Retinal pigment epithelial cell (primary cell): ENCODE results near the gene AARS1.
"Not testable (repeated sequence)": the region's sequence is repeated elsewhere in the genome, so short reads cannot be mapped to it uniquely, and the experiment has no call there.

Experiments
- DNase-seq: peaks from one replicate; pipeline ENCODE4 v3.0.0-alpha.2; 2010; ENCODE audit warnings: low read depth
- H3K4me3 ChIP-seq: 2 replicates; pipeline ENCODE4 v1.5.1; 2011; ENCODE audit warnings: mild to moderate bottlenecking, low read length, control low read depth, moderate library complexity
- TF ChIP-seq, protein P1 (sequence below): conservative IDR thresholded peaks from 2 replicates; pipeline ENCODE4 v1.5.1; 2011; ENCODE audit warnings: low read depth, low read length, control low read depth, inconsistent platforms

The AARS1 gene

DNA sequence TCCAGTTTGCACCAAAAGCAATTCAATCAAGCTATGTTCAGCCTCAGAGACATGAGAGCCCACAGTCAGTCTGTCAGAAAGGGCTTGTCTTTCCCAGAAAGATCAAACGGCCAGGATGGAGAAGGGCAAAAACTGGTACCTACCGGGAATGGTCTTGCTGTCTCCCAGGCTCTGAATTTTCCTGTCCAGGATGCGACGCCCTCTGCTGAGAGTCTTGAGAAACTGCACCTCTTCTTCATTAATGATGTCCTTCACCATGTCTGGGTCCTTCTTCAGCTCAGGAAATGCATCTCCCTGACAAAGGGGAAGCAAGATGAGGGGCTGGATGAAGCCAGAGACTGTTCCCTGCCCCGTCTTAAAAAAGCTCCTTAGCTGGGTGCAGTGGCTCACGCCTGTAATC is 21.8 kb downstream of the AARS1 start:
- no peak overlapping the region for H3K4me3 ChIP-seq
- no peak for DNase-seq
- TF ChIP-seq, protein P1, sequence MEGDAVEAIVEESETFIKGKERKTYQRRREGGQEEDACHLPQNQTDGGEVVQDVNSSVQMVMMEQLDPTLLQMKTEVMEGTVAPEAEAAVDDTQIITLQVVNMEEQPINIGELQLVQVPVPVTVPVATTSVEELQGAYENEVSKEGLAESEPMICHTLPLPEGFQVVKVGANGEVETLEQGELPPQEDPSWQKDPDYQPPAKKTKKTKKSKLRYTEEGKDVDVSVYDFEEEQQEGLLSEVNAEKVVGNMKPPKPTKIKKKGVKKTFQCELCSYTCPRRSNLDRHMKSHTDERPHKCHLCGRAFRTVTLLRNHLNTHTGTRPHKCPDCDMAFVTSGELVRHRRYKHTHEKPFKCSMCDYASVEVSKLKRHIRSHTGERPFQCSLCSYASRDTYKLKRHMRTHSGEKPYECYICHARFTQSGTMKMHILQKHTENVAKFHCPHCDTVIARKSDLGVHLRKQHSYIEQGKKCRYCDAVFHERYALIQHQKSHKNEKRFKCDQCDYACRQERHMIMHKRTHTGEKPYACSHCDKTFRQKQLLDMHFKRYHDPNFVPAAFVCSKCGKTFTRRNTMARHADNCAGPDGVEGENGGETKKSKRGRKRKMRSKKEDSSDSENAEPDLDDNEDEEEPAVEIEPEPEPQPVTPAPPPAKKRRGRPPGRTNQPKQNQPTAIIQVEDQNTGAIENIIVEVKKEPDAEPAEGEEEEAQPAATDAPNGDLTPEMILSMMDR = peak; percentile 80

DNA sequence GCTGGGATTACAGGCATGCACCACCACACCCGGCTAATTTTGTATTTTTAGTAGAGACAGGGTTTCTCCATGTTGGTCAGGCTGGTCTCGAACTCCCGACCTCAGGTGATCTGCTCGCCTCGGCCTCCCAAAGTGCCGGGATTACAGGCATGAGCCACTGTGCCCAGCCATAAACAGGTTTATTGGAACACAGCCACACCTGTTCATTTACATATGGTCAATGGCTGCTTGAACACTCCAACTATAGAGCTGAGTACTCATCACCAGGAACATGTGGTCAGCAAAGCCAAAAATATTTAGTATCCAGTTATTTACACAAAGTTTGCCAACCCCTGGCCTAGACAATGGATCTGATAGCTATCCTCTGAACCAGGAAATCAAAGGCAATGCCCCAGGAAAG is 29.4 kb downstream of the AARS1 start:
- H3K4me3 ChIP-seq = not testable (repeated sequence)

DNA sequence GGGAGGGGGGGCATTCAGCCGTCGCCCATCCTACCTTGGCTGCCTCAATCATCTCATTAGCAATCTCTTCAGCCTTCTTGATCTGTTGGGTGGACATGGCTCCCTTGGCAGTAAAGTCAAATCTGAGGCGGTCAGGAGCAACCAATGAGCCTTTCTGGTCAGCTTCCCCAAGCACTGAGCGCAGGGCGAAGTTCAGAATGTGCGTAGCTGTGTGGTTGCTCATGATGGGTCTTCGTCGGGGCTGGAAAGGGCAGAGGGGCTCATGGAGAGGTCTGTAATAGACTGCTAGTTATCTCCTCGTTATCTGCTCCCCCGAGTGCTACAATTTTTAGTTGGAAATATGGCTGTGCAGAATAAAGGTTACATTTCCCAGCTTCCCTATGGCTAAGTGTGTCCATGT is 30.4 kb downstream of the AARS1 start:
- H3K4me3 ChIP-seq = no peak overlapping the region
- DNase-seq = no peak
- TF ChIP-seq, protein P1 = no peak

More for the DNA sequence above, 29.4 kb downstream of the AARS1 start:
- not testable (repeated sequence) for DNase-seq

DNA sequence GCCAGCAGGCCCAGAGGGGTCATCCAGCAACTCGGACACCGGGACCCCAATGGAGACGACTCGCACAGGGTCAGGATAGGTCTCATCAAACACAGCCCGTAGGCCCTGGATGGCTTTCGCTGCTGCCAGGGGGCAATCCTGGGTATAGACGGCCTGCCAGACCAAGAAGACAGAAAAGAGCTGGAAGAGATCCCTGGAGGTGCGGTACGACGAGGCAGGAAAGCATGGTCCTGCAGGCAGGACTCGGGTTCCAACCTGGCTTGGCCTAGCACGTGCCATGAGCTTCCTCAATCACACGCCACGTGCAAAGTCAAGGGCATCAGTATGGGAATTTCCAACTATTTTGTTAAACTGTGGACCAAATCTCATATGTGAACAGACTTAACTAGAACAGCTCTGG is 31.2 kb downstream of the AARS1 start:
- H3K4me3 ChIP-seq = no peak overlapping the region
- TF ChIP-seq, protein P1 = no peak
- DNase-seq = no peak

DNA sequence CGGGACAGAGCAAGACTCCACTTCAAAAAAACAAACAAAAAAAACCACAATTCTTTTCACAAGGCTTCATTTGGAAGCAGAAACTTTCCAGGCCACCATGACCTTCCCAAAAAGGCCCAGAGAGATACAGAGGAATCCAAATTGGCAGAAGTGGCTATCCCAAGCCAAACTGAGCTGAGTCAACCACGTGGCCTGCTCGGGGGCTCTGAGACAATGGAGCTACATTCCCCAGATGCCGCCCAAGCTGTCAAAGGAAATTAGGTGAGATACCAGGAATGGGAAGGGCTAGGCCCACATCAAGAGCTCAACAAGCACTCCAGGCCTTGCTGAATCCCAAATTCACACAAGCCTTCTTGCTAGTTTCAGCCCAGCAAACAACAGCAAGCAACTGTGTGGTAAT is 31.9 kb downstream of the AARS1 start:
- no peak for DNase-seq
- H3K4me3 ChIP-seq = no peak overlapping the region
- TF ChIP-seq, protein P1 = no peak

DNA sequence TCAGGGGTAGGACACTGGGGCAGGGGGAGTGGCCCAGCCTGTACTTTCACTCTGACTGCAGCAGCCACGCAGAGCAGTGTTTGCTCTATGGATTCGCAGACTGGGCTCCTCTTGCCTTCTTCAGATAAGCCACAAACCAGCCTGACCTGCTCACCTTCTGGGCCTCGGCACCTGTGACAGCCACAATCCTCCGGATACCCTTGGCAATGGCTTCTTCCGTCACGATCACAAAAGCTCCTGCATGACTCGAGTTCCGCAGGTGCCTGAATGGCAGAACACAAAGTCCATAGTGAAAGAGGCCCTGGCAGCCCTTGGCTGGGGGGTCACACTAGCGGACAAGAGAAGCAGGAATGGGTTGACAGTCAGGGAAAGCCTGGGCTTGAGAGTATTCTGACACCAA is 33.7 kb downstream of the AARS1 start:
- DNase-seq = no peak
- TF ChIP-seq, protein P1 = no peak
- H3K4me3 ChIP-seq = no peak overlapping the region

DNA sequence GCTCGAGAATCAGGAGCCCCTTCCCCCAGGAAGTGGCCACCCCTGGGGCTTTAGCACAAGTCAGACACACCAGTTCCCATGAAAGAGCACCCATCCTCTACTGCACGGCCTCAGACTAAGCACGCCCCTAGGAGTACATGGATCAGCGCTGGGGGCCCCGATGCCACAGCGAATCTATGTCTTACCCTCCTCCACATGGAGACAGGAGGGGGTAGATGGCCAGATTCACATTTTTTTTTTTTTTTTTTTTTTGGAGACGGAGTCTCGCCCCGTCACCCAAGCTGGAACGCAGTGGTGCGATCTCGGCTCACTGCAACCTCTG is 34.4 kb downstream of the AARS1 start:
- TF ChIP-seq, protein P1 = no peak
- H3K4me3 ChIP-seq = no peak overlapping the region

More for the DNA sequence above, 34.4 kb downstream of the AARS1 start:
- DNase-seq = no peak
